GM23338 (cell line): ENCODE data around the gene IGSF9B.

Experiments used
- EZH2 ChIP-seq: fragments of 200-600 bp; sonication (generic); IDR thresholded peaks from one replicate; pipeline ENCODE4 v1.8.0; 2017; ENCODE audit warnings: antibody characterized with exemption, mild to moderate bottlenecking, low read depth; ENCODE audit not compliant: unreplicated experiment
- JUNB ChIP-seq: IDR thresholded peaks from one replicate; pipeline ENCODE4 v1.6.1; 2016; ENCODE audit warnings: antibody characterized with exemption; ENCODE audit not compliant: unreplicated experiment
- POLR2AphosphoS5 ChIP-seq: IDR thresholded peaks from 2 replicates; pipeline ENCODE4 v1.6.1; 2016; ENCODE audit warnings: antibody characterized with exemption, low read depth
- TF ChIP-seq, protein P1 (sequence below), 2 experiments: fragments of 200-600 bp in 1 of 2; sonication (generic) in 1 of 2; conservative IDR thresholded peaks; 2 replicates each; pipeline versions ENCODE4 v1.5.1 to v1.6.1; 2016 to 2017; ENCODE audit warnings: antibody characterized with exemption in 2 of 2, low read depth in 2 of 2, mild to moderate bottlenecking in 2 of 2, moderate library complexity in 1 of 2

DNA sequence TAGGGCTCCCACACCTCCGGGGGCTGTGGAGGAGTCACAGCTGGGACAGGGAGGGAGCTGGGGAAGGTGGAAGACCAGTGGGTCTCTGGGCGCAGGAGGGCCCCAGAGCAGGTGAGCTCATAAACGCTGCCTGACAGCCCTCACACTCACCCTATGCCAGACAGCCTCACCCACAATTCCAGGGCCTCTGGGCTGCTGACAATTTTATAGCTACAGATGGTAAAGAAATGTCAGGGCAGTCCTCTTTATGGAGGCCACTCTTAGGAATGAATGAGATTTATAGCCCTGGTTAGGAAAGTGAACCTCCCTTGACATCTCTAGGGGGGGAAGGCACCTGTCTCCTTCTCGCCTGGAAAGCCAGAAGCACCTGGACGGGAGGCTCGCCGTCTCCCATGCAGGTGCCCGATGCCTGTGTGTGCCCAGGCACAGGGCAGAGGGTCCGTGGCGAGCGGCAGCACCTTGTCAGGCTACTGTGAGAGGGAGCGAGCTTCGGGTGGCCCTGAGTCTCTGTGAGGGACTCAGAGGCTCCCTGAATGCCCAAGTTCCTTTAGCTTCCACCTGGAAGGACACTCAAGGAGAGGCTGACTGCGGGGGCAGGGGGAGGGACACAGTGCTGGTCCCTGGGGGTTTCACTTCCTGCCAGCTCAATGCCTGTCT lies 39.9 kb downstream of the IGSF9B start:
- no peak for TF ChIP-seq POLR2AphosphoS5
- TF ChIP-seq, protein P1, sequence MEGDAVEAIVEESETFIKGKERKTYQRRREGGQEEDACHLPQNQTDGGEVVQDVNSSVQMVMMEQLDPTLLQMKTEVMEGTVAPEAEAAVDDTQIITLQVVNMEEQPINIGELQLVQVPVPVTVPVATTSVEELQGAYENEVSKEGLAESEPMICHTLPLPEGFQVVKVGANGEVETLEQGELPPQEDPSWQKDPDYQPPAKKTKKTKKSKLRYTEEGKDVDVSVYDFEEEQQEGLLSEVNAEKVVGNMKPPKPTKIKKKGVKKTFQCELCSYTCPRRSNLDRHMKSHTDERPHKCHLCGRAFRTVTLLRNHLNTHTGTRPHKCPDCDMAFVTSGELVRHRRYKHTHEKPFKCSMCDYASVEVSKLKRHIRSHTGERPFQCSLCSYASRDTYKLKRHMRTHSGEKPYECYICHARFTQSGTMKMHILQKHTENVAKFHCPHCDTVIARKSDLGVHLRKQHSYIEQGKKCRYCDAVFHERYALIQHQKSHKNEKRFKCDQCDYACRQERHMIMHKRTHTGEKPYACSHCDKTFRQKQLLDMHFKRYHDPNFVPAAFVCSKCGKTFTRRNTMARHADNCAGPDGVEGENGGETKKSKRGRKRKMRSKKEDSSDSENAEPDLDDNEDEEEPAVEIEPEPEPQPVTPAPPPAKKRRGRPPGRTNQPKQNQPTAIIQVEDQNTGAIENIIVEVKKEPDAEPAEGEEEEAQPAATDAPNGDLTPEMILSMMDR (conservative IDR thresholded peaks at IDR 0.05; ENCODE audit: low read depth in 2 of 2) = no peak
- no peak for TF ChIP-seq EZH2
- TF ChIP-seq JUNB = no peak
